ENCODE data around the gene PTPN6.

The PTPN6 gene

DNA sequence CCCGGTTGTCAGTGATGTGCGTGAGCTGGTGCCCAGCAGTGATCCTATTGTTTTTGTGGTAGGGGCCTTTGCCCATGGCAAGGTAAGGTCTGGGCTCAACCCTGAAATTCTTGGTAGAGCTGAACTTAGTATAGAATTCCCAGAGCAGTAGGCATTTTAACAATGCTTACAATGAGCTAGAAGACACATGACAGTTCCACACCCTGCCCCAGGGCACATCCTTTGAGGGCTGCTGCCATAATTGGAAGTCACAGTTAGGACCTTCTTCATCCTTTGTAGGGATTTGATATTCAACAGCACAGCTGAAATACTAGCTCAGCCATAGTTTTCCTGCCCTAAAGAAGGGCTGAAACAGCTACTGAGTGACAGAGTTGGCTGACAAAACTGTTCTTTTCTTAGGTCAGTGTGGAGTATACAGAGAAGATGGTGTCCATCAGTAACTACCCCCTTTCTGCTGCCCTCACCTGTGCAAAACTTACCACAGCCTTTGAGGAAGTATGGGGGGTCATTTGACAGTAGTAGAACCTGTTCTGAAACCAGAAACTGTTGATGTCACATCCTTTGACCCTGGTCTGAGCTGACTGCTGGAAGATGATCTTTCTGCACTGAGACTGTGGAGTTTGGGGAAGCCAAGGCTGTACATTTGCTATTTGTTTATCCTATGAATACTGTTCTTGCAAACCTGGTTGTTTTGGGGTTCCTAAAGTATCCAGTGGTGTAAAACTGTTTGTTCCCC lies 24.3 kb downstream of the PTPN6 start:
- no peak for DNase-seq

DNA sequence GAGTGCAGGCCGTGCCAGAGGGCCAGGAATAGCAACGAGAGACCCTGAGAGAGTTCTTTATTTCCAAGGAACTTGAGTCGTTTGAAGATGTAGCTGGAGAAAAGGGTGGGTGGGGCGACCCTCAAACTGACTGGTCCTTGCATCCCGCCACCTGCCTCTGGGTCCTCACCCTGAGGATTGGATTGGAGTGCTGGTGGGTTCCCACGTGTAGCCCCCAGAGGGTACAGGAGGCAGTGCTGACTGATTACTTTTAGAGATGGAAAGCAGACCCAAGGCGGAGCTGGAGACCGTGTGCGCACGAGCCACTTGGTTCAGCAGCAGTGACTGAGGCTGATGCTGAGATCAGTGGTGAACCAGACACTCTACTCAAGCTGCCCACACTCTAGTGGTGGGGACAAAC lies 26.5 kb downstream of the PTPN6 start:
- no peak for DNase-seq

DNA sequence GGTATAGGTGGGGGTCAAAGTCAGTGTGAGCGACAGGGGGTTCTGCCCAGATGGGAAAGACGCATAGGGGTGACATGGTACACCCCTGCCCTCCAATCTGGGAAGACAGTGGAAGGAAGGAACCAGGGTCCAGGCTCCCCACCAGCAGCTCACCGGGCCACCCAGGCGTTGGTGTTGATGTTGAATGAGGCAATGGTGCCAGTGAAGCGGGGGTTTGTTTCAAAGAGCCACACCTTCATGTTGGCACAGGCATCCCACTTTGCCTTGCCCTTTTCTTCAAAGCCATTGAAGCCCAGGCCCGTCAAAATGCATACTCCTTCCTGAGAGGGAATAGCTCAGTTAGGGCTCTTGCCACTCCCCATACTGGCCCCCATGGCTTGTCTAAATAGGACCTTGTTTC lies 27.0 kb downstream of the PTPN6 start:
- no peak for DNase-seq

DNA sequence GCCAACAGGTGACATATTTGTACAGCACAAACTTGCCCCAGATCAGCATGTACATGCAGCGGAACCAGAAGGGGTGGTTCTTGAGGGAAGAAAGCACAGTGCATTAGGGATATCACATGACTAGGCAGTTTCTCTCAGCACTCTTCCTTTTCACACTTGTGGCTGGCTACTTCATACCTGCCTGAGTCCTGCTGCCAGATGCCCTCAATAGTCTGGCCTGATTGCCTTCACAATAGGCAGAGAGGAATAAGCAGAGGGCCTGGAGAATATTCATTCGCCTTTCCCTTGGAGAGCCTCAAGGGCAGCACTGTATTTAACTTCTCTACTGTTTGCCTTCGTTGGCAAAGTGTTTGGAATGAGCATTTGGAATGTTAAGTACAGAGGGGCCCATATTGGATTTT lies 27.5 kb downstream of the PTPN6 start:
- no peak for DNase-seq

DNA sequence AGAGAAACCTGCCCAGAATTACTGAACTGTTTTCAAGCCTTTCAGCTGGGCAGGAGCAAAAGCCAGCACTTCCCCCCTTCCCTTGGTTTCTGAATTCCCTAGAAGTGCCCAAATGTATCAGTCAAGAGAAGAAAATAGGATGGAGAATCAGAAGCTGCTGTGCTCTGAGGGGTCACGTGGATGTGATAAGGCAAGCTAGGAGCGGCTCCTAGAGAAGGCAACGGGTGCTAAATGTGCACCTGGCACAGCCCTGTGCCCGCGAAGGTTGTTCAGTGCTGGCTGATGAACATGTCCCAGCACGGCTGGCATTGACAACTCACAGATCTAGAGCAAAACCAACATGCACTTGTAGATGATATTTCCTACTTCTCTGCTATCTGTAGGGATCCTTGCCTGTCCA lies 27.9 kb downstream of the PTPN6 start:
- no peak for DNase-seq

DNA sequence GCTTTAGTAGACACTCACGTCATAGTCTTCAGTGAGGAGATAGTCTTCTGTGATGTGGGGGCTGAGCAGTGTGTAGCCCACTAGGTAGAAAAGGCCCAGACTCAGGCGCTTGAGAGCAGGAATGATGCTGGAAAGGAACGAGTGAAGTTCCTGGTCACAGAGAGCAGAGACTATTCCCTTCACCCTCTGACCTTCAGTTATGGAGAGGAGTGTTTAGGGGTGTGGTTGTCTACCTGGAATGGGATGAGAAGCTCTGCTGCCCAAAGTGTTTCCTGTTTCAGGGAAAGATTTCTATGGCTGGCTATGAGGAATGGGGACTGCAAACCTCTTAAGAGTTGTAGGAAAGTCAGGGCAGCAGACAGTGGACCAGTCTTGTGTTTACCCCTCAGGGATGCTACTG lies 28.3 kb downstream of the PTPN6 start:
- no peak for DNase-seq

DNA sequence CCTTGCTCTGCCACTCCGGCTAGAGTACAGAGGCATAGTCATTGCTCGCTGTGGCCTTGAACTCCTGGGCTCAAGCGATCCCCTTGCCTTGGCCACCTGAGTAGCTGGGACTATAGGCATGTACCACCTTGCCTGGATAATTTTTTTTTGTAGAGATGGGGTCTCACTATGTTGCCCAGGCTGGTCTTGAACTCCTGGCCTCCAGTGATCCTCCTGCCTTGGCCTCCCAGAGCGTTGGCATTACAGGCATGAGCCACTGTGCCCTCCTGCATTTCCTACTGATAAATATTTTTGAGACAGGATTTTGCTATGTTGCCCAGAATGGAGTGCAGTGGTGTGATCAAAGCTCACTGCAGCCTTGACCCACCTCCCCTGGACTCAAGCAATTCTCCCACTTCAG lies 28.9 kb downstream of the PTPN6 start:
- DNase-seq, result no peak

DNA sequence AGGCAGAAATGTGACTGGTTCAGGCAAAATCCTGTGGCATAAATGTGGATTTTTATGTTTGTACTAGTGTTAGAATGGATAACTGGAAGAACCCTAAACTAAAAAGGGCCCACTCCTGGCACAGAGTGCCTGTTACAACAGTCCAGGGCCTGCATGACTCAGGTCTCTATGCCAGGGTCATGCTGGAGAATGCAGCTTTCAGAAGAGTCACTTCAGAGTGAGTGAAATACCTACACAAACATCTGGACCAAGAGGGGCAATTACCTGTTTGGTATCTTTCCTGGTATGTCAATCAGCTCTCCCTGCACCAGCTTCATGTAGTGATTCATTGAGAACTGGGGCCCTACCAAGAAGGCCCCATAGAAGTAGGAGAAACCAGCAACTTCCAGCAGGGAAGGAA lies 29.6 kb downstream of the PTPN6 start:
- DNase-seq, result no peak

DNA sequence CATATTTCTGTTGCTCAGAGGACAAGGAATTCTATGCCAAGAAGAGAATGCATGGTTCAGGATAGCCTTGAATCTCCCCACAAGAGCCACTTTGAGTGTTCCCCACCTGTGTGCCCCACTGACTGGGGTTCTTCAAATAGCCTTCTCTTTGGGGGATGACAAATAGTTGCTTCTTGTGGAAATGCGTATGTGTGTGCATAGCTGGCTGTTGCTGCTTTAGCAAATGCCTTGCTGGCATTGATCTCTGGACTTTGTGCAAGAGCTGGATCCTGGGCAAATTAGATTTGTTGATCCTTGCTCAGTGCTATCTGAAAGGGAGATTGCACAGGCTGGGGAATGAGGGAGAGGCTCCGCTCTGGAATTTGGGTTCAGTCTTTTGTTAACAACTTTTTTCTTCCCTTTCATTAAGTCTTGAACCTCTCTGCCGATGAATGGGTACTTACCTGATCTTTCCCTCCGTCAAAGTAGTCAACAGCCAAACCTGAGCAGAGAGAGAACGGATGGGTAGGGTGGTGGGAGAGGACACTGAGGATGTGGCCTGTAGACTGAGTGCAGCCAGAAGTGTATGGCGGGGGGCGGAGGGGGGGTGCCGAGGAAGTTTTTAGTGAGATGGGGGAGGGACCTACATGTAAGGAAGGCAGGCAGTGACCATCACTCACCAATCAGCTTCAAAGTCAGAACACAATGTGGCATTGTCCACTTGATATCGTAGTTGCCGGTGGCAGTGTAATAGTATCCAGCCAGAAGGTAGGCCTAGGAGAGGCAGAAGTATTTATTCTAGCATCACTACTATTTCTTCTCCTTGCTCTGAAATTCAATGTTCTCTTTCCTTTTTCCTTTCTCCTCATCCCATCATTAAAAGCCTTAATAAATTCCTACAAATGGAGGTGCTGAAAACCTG lies 30.2 kb downstream of the PTPN6 start:
- no peak for DNase-seq

DNA sequence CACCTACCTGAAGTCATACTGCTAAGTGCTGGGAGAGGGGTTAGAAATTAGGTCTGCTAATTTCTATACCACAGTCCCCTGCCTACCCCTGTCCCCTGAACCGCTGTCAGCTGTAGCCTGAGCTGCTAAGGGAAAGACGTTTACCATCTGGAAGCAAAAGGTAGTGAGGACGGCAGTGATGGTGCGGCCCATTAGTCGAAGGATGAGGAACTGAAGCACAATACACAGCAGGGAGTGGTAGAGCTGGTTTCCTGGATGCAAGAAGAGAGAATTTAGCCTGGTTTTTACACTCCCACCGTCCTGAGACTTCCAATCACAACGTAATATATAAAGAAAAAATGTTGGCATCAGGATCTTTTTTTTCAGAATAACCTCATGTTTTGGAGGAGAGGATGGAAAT lies 31.4 kb downstream of the PTPN6 start:
- DNase-seq, result no peak

DNA sequence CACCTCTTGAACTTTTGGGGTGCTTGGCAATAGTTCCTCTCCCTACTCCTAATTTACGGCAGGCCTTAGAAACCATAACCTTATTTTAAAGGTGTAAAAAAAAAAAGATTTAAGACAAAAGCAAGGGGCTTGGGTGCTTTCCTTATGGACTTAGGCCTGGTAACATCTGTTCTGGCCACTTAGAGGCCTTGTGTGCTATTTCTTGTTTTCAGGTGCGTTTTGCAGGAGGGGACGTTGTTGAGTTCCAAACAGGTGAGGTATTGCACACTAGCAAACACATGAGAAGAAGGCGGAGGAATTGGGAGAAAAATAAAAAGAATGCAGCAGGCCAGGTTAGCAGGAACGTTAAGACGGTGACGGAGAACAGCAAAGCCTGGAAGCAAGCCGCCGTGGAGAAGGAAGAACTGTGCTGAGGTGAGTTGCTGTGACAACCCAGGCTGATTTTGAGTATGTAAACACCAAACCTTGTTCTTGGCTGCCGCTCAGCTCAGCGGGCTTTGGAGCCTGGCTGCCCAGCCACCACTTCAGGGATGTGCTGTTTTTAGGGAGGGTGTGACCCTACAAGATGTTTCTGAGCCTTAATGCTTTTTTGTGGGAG lies 36.9 kb downstream of the PTPN6 start:
- no peak for DNase-seq

DNA sequence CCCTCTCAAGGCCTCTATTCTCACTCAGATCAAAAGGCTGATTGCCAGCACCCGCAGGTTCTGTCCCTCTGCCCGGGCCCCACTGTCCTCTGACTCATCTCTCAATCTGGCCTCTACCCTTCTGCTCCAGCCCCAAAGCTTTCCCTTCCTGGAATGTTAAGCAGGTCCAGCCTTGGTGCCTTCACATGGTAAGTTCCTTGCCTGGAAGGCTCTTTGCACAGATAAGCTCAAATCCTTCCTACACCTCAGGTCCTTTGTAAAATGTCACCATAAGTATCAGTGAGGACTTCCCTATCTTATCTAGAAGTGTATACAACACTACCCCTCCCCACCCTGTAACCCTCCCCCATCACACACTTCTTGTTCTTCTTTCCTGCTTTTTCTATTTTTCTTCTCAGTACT lies 44.9 kb downstream of the PTPN6 start:
- peak; percentile 86 for DNase-seq

DNA sequence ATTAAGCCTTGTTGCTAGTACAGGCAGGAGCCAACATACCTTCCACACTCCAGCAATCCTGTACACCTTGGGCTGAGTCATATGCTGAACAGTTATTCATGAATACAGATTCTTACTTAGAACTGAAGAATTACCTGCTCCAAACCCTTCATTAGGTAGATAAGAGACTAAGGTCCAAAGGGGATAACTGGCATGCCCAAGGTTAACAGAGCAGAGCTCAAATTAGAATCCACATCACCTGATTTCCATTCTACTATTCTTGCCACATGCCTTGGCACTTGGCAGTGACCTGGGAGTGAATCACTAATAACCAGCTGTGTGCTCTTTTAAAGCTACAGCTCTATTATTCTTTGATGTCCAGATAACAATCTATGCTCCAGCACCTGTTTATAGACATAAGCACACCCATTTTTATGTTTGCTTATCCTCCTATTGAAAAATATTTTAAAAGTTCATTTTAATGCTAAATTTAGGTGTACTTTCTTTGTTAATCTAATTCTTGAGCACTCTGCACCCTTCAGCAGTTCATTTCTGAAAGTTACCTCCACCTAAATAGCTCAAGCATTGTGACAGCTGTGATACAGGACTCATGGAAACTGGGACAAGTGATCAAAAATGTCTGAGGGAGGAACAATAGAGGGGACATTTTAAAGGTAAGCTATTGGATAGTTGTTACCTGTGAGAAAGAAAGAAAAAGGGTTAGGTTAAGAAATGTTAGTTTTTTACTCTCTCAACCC lies 47.7 kb downstream of the PTPN6 start:
- no peak for DNase-seq

DNA sequence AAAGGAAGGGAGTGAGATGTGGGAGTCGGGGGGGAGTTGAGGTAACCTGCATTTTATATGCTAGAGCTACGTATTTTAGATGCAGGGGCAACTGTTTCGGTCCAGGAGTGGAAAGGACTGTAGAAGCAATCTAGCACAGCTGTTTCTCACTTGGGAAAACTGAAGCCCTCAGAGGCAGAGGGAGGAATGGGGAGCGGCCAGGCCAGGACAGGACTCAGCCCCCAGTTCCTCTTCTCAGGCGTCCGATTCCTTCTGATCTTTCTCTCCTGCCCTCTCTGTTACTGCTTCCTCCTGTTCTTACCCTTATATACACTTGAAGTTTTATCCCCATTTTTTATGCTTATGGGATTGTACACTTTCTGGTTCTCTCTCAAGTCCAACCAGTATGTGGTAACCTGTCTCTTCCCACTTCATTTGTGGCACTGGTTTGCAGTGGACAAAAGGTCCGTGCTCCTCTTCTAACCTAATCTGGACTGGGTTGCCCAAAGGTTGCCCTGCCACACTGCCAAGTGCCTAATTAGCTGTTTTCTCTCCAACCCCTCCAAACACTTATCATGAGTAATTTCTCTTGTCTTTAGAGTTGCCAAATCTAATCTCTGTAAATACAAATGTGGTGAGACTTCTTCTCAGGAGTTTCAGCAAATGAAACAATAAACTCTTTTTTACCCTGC lies 50.9 kb downstream of the PTPN6 start:
- DNase-seq, result no peak

DNA sequence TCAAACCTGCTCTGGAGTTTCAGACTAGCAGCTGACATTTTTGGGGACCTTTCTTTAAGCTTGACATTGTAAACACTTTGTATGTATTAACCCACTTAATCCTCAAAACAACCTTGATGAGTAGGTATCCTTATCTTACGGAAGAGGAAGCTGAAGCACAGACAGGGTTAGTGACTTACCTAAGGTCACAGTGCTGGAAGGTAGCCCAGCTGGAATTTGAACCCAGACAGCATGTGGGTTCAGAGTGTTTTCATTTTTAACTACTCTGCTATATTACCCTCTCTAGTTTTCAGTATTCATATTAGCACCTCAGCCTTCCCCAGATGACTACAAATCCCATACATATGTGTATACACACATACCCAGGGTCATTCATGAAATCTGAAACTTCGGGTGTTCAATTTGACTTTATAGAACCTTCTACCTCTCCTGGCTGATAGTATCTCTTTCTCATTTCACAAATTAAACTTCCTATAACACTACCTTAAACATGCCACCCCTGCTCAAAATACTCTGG lies 53.2 kb downstream of the PTPN6 start:
- DNase-seq, result no peak

DNA sequence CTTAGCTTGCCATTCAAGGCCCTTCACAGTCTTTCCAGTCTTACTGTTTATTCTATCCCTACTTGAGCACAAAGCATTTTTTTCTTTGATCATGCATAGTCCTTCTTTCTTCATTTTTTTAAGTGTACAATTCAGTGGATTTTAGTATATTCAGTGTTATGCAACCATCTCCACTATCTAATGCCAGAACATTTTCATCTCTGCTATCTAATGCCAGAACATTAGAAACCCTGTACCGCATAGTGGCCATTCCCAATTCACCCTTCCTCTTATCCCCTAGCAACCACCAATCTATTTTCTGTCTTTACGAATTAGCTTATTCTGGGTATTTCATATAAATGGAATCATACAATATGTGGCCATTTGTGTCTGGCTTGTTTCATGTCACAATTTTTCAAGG lies 53.7 kb downstream of the PTPN6 start:
- DNase-seq, result no peak

DNA sequence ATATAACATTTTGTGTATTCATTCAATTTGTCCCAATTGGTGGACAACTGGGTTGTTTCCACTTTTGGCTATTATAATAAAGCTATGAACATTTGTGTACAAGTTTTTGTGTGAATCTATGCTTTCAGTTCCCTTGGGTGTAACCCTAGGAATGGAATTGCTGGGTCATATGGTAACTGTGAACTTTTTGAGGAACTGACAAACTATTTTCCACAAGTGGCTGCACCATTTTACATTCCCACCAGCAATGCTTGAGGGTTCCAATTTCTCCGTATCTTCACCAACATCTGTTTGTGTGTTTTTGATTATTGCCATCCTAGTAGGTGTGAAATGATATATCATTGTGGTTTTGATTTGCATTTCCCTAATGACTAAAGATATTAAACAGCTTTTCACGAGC lies 54.2 kb downstream of the PTPN6 start:
- no peak for DNase-seq

DNA sequence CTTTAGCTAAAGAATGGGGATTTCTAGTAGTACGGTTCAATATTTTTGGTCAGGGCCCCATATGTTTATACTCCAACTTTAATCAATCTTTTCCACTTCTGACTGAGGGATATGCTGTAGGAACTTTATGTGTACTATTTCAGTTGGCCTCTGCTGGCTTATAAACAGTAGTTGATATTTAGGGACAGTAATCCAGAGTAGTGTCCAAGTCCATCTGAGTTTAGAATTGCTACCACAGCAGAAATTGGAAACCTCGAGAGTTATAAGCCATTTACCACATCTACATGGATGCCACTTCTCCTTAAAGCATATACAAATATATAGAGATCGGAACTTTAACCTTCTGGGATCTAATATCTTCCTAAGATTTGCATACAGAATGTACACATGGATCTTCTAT lies 55.5 kb downstream of the PTPN6 start:
- no peak for DNase-seq

DNA sequence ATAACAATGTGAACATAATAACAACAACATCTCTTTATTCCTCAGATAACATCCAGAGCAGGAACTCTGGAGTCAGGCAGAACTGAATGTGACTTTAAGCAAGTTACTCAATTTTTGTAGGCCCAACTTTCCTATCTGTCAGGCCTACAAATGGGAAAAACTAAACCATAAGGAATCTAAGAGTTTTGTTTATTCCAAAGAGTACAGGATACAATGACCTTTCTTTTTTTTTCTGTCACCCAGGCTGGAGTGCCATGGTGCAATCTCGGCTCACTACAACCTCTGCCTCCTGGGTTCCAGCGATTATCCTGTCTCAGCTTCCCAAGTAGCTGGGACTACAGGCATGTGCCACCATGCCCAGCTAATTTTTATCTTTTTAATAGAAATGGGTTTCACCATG lies 57.7 kb downstream of the PTPN6 start:
- no peak for DNase-seq

DNA sequence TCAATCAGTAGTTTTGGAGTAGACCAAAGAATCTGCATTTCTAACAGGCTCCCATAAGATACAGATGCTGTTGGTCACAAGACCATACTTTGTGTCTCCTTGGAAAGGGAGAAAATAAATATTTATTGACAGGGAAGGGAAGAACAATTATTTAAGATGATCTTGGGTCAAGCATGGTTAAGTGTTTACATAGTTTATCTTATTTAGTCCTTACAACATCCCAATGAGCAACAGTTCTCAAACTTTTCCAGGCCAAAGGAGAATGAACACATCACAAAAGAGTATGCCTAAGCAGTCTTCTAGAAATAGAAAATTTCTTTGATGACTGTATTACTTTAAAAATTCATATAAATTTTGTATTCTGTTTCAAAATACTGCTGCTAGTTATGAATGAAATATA lies 58.4 kb downstream of the PTPN6 start:
- DNase-seq, result no peak
